K562 (cell line): ENCODE measurements around the gene ZSWIM9. TPM values are rescaled to one million over a fixed set of nuclear protein-coding genes. Genes with fewer than 3 reads are reported as not detected.

ENCODE experiments used
- ARID1B ChIP-seq: fragments of 450-650 bp; IDR thresholded peaks from 2 replicates; pipeline ENCODE4 v1.6.1; 2016; ENCODE audit warnings: antibody characterized with exemption, mild to moderate bottlenecking, inconsistent platforms
- ATF2 ChIP-seq: sonication (generic); formaldehyde crosslinking; IDR thresholded peaks from 2 replicates; pipeline ENCODE4 v1.8.1; 2022; ENCODE audit warnings: missing genetic modification reagents
- BCL6 ChIP-seq: fragments of 250-450 bp; sonication (Bioruptor Pico); IDR thresholded peaks from 2 replicates; pipeline ENCODE4 v1.4.0; 2020
- ELK3 ChIP-seq: fragments of 450-650 bp; formaldehyde crosslinking; IDR thresholded peaks from 2 replicates; pipeline ENCODE4 v1.4.0; 2020; ENCODE audit warnings: mild to moderate bottlenecking
- HBP1 ChIP-seq: fragments of 450-650 bp; formaldehyde crosslinking; IDR thresholded peaks from 2 replicates; pipeline ENCODE4 v1.4.0; 2022; ENCODE audit warnings: missing genetic modification characterization
- HES1 ChIP-seq: fragments of 450-650 bp; IDR thresholded peaks from 2 replicates; pipeline ENCODE4 v1.6.1; 2016; ENCODE audit warnings: low read depth, mild to moderate bottlenecking, moderate library complexity
- KAT8 ChIP-seq: fragments of 450-650 bp; IDR thresholded peaks from 2 replicates; pipeline ENCODE4 v1.6.1; 2016; ENCODE audit warnings: low read depth, mild to moderate bottlenecking
- PKNOX1 ChIP-seq: fragments of 450-650 bp; IDR thresholded peaks from 2 replicates; pipeline ENCODE4 v1.6.1; 2016
- RUNX1 ChIP-seq: sonication (generic); IDR thresholded peaks from 2 replicates; pipeline ENCODE4 v1.6.1; 2016; ENCODE audit warnings: antibody characterized with exemption, low read depth
- USF1 ChIP-seq: sonication (generic); formaldehyde crosslinking; IDR thresholded peaks from 2 replicates; pipeline ENCODE4 v1.9.0; 2022; ENCODE audit warnings: mild to moderate bottlenecking, missing genetic modification reagents
- YY1 ChIP-seq, 3 experiments: IDR thresholded peaks; 2 replicates each; pipeline ENCODE4 v1.6.1; 2011; ENCODE audit warnings: low read length in 2 of 3, mild to moderate bottlenecking in 2 of 3, moderate library complexity in 2 of 3, borderline replicate concordance in 1 of 3, control low read depth in 1 of 3, low read depth in 1 of 3; ENCODE audit not compliant: insufficient read depth in 3 of 3, insufficient replicate concordance in 2 of 3, control insufficient read depth in 1 of 3, insufficient read length in 1 of 3; ENCODE audit errors: extremely low read depth in 1 of 3
- ZBTB11 ChIP-seq, 3 experiments: fragments of 200-800 bp in 1 of 3; fragments of 250-450 bp in 1 of 3; fragments of 450-650 bp in 1 of 3; sonication (Bioruptor Pico) in 1 of 3; sonication (Bioruptor generic) in 1 of 3; formaldehyde crosslinking in 1 of 3; IDR thresholded peaks; 2 replicates each; pipeline versions ENCODE4 v1.6.1 to v1.8.0; 2016 to 2022; ENCODE audit warnings: mild to moderate bottlenecking in 2 of 3, missing genetic modification characterization in 2 of 3, missing compliant biosample characterization in 1 of 3, moderate library complexity in 1 of 3
- ZFP1 ChIP-seq: fragments of 450-650 bp; formaldehyde crosslinking; IDR thresholded peaks from 2 replicates; pipeline ENCODE4 v1.4.0; 2020; ENCODE audit warnings: mild to moderate bottlenecking, mixed read lengths
- ZNF134 ChIP-seq: fragments of 250-450 bp; sonication (Bioruptor Pico); conservative IDR thresholded peaks from 2 replicates; pipeline ENCODE4 v1.4.0; 2020
- ZNF41 ChIP-seq: fragments of 250-450 bp; sonication (Bioruptor Pico); conservative IDR thresholded peaks from 2 replicates; pipeline ENCODE4 v1.4.0; 2020; ENCODE audit warnings: mild to moderate bottlenecking
- polyA plus RNA-seq, 8 experiments: library from polyadenylated mRNA; depleted of rRNA in 4 of 8; stranded (reverse) in 5 of 8; unstranded in 3 of 8; fragments of >200 nt; fragmentation: Nextera tagmentation in 2 of 8; fragmentation: Illumina TruSeq in 1 of 8; extraction: Ambion mirVana in 2 of 8; extraction: Trizol in 1 of 8; gene quantifications; 2 replicates each; pipeline versions ENCODE4 v1.2.1 to v1.2.3, GENCODE V29; 2011 to 2014; ENCODE audit warnings: inconsistent platforms in 1 of 8, missing spikeins in 1 of 8
- total RNA-seq, 7 experiments: library from RNA; depleted of rRNA in 6 of 7; stranded (reverse); fragments of >200 nt in 6 of 7; fragmentation: Illumina TruSeq in 2 of 7; extraction: Trizol in 2 of 7; gene quantifications; 2 replicates each; pipeline versions ENCODE4 v1.2.1 to v1.2.3, GENCODE V29; 2011 to 2021; ENCODE audit warnings: low replicate concordance in 1 of 7

The ZSWIM9 gene
- total and polyA plus RNA-seq, 9 of the 15 experiments (the other 6 are each of a cell fraction or from before 2014, with no cell fraction given), result 0.04 to 1.4 (median 0.34) TPM; not detected in 1

- TF ChIP-seq HES1 (no peak), YY1 (IDR thresholded peaks at IDR 0.05; ENCODE audit: borderline replicate concordance in 1 of 3, control insufficient read depth in 1 of 3, extremely low read depth in 1 of 3, insufficient read depth in 3 of 3, insufficient read length in 1 of 3, insufficient replicate concordance in 2 of 3, low read depth in 1 of 3, low read length in 2 of 3) (peak in 2 of 3 experiments; percentile 26 to 55), RUNX1 (0 out of 2 replicates have a peak, but pooled peaks have one; percentile 14), USF1 (CRISPR knock-in tag) (peak; percentile 55; the same call in 1 of the 2 replicates), ARID1B (no peak), KAT8 (no peak), ZBTB11 (CRISPR knock-in tag; IDR thresholded peaks at IDR 0.05) (peak in 1 of 3 experiments; percentile 87; a peak in 2 of 6 replicates), ATF2 (CRISPR knock-in tag) (no peak), ZNF134 (CRISPR knock-in tag) (peak; percentile 40; the same call in 1 of the 2 replicates), BCL6 (CRISPR knock-in tag) (no peak; the same call in 1 of the 2 replicates), HBP1 (CRISPR knock-in tag) (0 out of 2 replicates have a peak, but pooled peaks have one; percentile 22), ZFP1 (CRISPR knock-in tag) (no peak), ELK3 (CRISPR knock-in tag) (no peak), PKNOX1 (peak; percentile 94), ZNF41 (no peak)
Measured at GRCh38 chr19:48169939-48170803, at the start of gene ZSWIM9, which contains the start of gene LIG1 (continued).
